HCT116 (cell line): Measurements from ENCODE around the gene LHX1.

Experiments
- CBX3 ChIP-seq: IDR thresholded peaks from 2 replicates; pipeline ENCODE4 v1.6.1; 2012; ENCODE audit warnings: low read depth
- EZH2 ChIP-seq: fragments of 200-600 bp; sonication (generic); IDR thresholded peaks from 2 replicates; pipeline ENCODE4 v1.6.1; 2017; ENCODE audit warnings: antibody characterized with exemption, mixed run types
- EZH2phosphoT487 ChIP-seq: fragments of 200-600 bp; IDR thresholded peaks from 2 replicates; pipeline ENCODE4 v1.6.1; 2018; ENCODE audit warnings: antibody characterized with exemption, borderline replicate concordance
- FOSL1 ChIP-seq: IDR thresholded peaks from 2 replicates; pipeline ENCODE4 v1.6.1; 2012; ENCODE audit warnings: low read depth
- POLR2A ChIP-seq: IDR thresholded peaks from 2 replicates; pipeline ENCODE4 v1.7.0; 2011; ENCODE audit warnings: borderline replicate concordance; ENCODE audit not compliant: insufficient read depth, insufficient read length; ENCODE audit errors: extremely low read depth
- SIN3A ChIP-seq: IDR thresholded peaks from 2 replicates; pipeline ENCODE4 v1.6.1; 2012; ENCODE audit warnings: low read depth
- SP1 ChIP-seq: IDR thresholded peaks from 2 replicates; pipeline ENCODE4 v1.6.1; 2012; ENCODE audit warnings: low read depth
- TCF7L2 ChIP-seq: IDR thresholded peaks from 2 replicates; pipeline ENCODE4 v1.7.0; 2011; ENCODE audit warnings: borderline replicate concordance, inconsistent platforms; ENCODE audit not compliant: insufficient read depth, insufficient read length; ENCODE audit errors: extremely low read depth
- YY1 ChIP-seq: IDR thresholded peaks from 2 replicates; pipeline ENCODE4 v1.6.1; 2011; ENCODE audit warnings: low read length, low read depth, moderate library complexity, mild to moderate bottlenecking; ENCODE audit not compliant: insufficient replicate concordance; ENCODE audit errors: extremely low read depth
- ZFX ChIP-seq: fragments of 450-650 bp; IDR thresholded peaks from 2 replicates; pipeline ENCODE4 v1.6.1; 2017
- ZNF274 ChIP-seq: fragments of 200-500 bp; sonication (Bioruptor generic); IDR thresholded peaks from 2 replicates; pipeline ENCODE4 v1.6.1; 2014; ENCODE audit warnings: mild to moderate bottlenecking, low read depth, low read length, inconsistent platforms
- TF ChIP-seq, protein P1 (sequence below), 3 experiments: fragments of 200-600 bp in 1 of 3; sonication (generic) in 1 of 3; IDR thresholded peaks in 2 of 3; conservative IDR thresholded peaks in 1 of 3; 2 replicates each; pipeline ENCODE4 v1.5.1; 2012 to 2017; ENCODE audit warnings: low read depth in 2 of 3, low read length in 2 of 3, antibody characterized with exemption in 1 of 3, borderline replicate concordance in 1 of 3, control low read depth in 1 of 3, mild to moderate bottlenecking in 1 of 3, mixed read lengths in 1 of 3, mixed run types in 1 of 3, moderate library complexity in 1 of 3; ENCODE audit not compliant: insufficient read depth in 1 of 3
- TF ChIP-seq, protein P2 (sequence below): IDR thresholded peaks from 2 replicates; pipeline ENCODE4 v1.6.1; 2012; ENCODE audit warnings: low read depth
- TF ChIP-seq, protein P3 (sequence below): IDR thresholded peaks from 2 replicates; pipeline ENCODE4 v1.6.1; 2012

DNA sequence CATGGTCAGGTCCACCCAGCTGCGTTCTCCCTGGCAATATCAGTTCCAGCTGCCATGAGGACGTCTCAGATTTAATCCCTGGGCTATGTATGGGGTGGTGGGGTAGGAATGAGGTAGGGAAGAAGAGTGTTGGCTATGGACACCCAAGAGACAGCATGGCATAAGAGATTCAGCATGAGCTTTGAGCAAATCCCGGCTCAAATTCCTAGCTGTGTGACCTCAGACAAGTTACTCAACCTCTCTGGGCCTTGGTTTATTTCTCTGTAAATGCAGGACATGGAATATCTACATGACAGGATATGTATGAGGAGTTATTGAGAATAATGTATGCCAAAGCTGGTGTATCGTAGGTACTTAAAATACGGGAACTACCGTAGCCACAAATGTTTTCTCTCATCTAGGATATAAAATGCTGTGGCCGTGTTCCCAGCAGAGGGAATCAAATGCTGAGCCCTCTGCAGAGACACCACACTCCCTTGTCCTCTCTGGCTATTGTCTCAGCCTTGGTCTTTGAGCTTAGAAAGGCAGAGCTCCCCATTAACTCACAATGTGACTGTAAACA, 17.8 kb upstream of the LHX1 start:
- TF ChIP-seq, protein P1, sequence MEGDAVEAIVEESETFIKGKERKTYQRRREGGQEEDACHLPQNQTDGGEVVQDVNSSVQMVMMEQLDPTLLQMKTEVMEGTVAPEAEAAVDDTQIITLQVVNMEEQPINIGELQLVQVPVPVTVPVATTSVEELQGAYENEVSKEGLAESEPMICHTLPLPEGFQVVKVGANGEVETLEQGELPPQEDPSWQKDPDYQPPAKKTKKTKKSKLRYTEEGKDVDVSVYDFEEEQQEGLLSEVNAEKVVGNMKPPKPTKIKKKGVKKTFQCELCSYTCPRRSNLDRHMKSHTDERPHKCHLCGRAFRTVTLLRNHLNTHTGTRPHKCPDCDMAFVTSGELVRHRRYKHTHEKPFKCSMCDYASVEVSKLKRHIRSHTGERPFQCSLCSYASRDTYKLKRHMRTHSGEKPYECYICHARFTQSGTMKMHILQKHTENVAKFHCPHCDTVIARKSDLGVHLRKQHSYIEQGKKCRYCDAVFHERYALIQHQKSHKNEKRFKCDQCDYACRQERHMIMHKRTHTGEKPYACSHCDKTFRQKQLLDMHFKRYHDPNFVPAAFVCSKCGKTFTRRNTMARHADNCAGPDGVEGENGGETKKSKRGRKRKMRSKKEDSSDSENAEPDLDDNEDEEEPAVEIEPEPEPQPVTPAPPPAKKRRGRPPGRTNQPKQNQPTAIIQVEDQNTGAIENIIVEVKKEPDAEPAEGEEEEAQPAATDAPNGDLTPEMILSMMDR (IDR thresholded peaks at IDR 0.05 in 2 of 3, conservative IDR thresholded peaks at IDR 0.05 in 1 of 3; ENCODE audit: borderline replicate concordance in 1 of 3, insufficient read depth in 1 of 3, low read depth in 2 of 3, low read length in 2 of 3), result no peak
- no peak for TF ChIP-seq SP1
- TF ChIP-seq POLR2A, result no peak
- TF ChIP-seq EZH2, result no peak
- TF ChIP-seq, protein P2, sequence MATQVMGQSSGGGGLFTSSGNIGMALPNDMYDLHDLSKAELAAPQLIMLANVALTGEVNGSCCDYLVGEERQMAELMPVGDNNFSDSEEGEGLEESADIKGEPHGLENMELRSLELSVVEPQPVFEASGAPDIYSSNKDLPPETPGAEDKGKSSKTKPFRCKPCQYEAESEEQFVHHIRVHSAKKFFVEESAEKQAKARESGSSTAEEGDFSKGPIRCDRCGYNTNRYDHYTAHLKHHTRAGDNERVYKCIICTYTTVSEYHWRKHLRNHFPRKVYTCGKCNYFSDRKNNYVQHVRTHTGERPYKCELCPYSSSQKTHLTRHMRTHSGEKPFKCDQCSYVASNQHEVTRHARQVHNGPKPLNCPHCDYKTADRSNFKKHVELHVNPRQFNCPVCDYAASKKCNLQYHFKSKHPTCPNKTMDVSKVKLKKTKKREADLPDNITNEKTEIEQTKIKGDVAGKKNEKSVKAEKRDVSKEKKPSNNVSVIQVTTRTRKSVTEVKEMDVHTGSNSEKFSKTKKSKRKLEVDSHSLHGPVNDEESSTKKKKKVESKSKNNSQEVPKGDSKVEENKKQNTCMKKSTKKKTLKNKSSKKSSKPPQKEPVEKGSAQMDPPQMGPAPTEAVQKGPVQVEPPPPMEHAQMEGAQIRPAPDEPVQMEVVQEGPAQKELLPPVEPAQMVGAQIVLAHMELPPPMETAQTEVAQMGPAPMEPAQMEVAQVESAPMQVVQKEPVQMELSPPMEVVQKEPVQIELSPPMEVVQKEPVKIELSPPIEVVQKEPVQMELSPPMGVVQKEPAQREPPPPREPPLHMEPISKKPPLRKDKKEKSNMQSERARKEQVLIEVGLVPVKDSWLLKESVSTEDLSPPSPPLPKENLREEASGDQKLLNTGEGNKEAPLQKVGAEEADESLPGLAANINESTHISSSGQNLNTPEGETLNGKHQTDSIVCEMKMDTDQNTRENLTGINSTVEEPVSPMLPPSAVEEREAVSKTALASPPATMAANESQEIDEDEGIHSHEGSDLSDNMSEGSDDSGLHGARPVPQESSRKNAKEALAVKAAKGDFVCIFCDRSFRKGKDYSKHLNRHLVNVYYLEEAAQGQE, result no peak
- no peak for TF ChIP-seq CBX3
- no peak for TF ChIP-seq EZH2phosphoT487
- no peak for TF ChIP-seq TCF7L2
- TF ChIP-seq SIN3A, result no peak
- no peak for TF ChIP-seq ZFX
- no peak for TF ChIP-seq ZNF274
- TF ChIP-seq FOSL1, result no peak
- no peak for TF ChIP-seq YY1
- TF ChIP-seq, protein P3, sequence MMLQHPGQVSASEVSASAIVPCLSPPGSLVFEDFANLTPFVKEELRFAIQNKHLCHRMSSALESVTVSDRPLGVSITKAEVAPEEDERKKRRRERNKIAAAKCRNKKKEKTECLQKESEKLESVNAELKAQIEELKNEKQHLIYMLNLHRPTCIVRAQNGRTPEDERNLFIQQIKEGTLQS, result no peak
